Glutamatergic neuron (in vitro differentiated cells): ENCODE data around the gene KMT2D. TPM values are rescaled to one million over a fixed set of nuclear protein-coding genes. Genes with fewer than 3 reads are reported as not detected.

ENCODE experiments used
- DNase-seq: peaks from one replicate; pipeline ENCODE4 v3.0.0; 2022
- H3K27ac Mint-ChIP-seq: one replicate; pipeline ENCODE4 v1.8.0; 2020; ENCODE audit warnings: mild to moderate bottlenecking, mixed read lengths, inconsistent platforms; ENCODE audit not compliant: unreplicated experiment
- H3K27me3 Mint-ChIP-seq: one replicate; pipeline ENCODE4 v1.8.0; 2020; ENCODE audit warnings: mild to moderate bottlenecking, moderate library complexity, mixed read lengths, inconsistent platforms; ENCODE audit not compliant: unreplicated experiment
- H3K36me3 Mint-ChIP-seq: one replicate; pipeline ENCODE4 v1.8.0; 2020; ENCODE audit warnings: mild to moderate bottlenecking, mixed read lengths, inconsistent platforms; ENCODE audit not compliant: unreplicated experiment
- H3K4me1 Mint-ChIP-seq: one replicate; pipeline ENCODE4 v1.8.0; 2020; ENCODE audit warnings: mild to moderate bottlenecking, low read depth, mixed read lengths, inconsistent platforms; ENCODE audit not compliant: unreplicated experiment
- H3K4me3 Mint-ChIP-seq: one replicate; pipeline ENCODE4 v1.8.0; 2020; ENCODE audit warnings: mild to moderate bottlenecking, mixed read lengths, inconsistent platforms; ENCODE audit not compliant: unreplicated experiment
- H3K9me3 Mint-ChIP-seq: one replicate; pipeline ENCODE4 v1.8.0; 2020; ENCODE audit warnings: mild to moderate bottlenecking, moderate library complexity, mixed read lengths, inconsistent platforms; ENCODE audit not compliant: unreplicated experiment
- CTCF ChIP-seq: fragments of 200-600 bp; sonication (generic); IDR thresholded peaks from one replicate; pipeline ENCODE4 v1.5.0; 2021; ENCODE audit not compliant: partially characterized antibody, unreplicated experiment
- total RNA-seq: library from RNA; stranded (reverse); fragmentation: NEBNext Ultra II Directional; extraction: Animal tissue kit (Norgen Biotek cat#: 25700); gene quantifications from one replicate; pipeline ENCODE4 v1.2.1, GENCODE V29; 2021; ENCODE audit not compliant: unreplicated experiment

Gene KMT2D
- total RNA-seq, 1 donor from 2014 or later = 144 TPM

GRCh38 chr12:49032679-49033447 lies 27.7 kb downstream of the KMT2D start:
- Mint-ChIP-seq H3K4me1 (peaks cover 2% of the 10 kb centered on the region), H3K9me3 (peaks cover 4% of the 10 kb centered on the region), H3K36me3 (no peaks in the 10 kb centered on the region), H3K27me3 (peaks cover 1% of the 10 kb centered on the region), H3K4me3 (no peak overlapping the region), H3K27ac (no peak overlapping the region)
- TF ChIP-seq CTCF = no peak
- no peak for DNase-seq

GRCh38 chr12:49032276-49032675 lies 28.3 kb downstream of the KMT2D start:
- Mint-ChIP-seq H3K4me3 (no peak overlapping the region), H3K9me3 (peaks cover 7% of the 10 kb centered on the region), H3K4me1 (peaks cover 2% of the 10 kb centered on the region), H3K27me3 (peaks cover 1% of the 10 kb centered on the region), H3K27ac (no peak overlapping the region), H3K36me3 (no peaks in the 10 kb centered on the region)
- no peak for DNase-seq
- TF ChIP-seq CTCF = no peak

GRCh38 chr12:49031573-49032161 lies 28.9 kb downstream of the KMT2D start:
- Mint-ChIP-seq H3K36me3 (no peaks in the 10 kb centered on the region), H3K4me1 (peaks cover 2% of the 10 kb centered on the region), H3K4me3 (no peak overlapping the region), H3K27me3 (peaks cover 1% of the 10 kb centered on the region), H3K27ac (no peak overlapping the region), H3K9me3 (peaks cover 6% of the 10 kb centered on the region)
- no peak for DNase-seq
- no peak for TF ChIP-seq CTCF

- DNase-seq = no peak
- no peak for TF ChIP-seq CTCF
- Mint-ChIP-seq H3K27ac (no peak overlapping the region), H3K4me3 (no peak overlapping the region), H3K9me3 (peaks cover 6% of the 10 kb centered on the region), H3K36me3 (no peaks in the 10 kb centered on the region), H3K4me1 (peaks cover 2% of the 10 kb centered on the region), H3K27me3 (peaks cover 1% of the 10 kb centered on the region)
Measured at GRCh38 chr12:49030714-49031572, 29.7 kb downstream of the KMT2D start.
